Tibial artery (tissue), 4 donors: ENCODE data around the gene SHISA7.
A peak's percentile ranks its signal among the peaks of the same experiment; 100 is the strongest.

ENCODE experiments used
- DNase-seq, 2 donors: peaks; one replicate each; pipeline ENCODE4 v3.0.0-alpha.2; 2019
- H3K27ac ChIP-seq, 2 donors: fragments of 200-600 bp; sonication (generic) in 1 of 2; 1 replicate in 1 of 2; 2 replicates in 1 of 2; pipeline ENCODE4 v1.5.1; 2018 to 2019; ENCODE audit warnings: mild to moderate bottlenecking in 1 of 2
- H3K27me3 ChIP-seq, 2 donors: fragments of 200-600 bp; sonication (generic) in 1 of 2; one replicate each; pipeline versions ENCODE4 v1.5.1 to v1.6.0; 2016 to 2019
- H3K36me3 ChIP-seq, 3 donors: fragments of 200-600 bp; sonication (generic) in 2 of 3; one replicate each; pipeline ENCODE4 v1.5.1; 2016 to 2019; ENCODE audit warnings: mild to moderate bottlenecking in 2 of 3
- H3K4me1 ChIP-seq, 4 donors: fragments of 200-600 bp; sonication (generic) in 2 of 4; 1 replicate in 3 of 4; 2 replicates in 1 of 4; pipeline ENCODE4 v1.5.1; 2016 to 2019
- H3K4me3 ChIP-seq, 2 donors: fragments of 200-600 bp; sonication (generic) in 1 of 2; 1 replicate in 1 of 2; 2 replicates in 1 of 2; pipeline ENCODE4 v1.5.1; 2018 to 2019; ENCODE audit warnings: mild to moderate bottlenecking in 2 of 2
- H3K9me3 ChIP-seq, 3 donors: fragments of 200-600 bp; sonication (generic) in 1 of 3; one replicate each; pipeline ENCODE4 v1.5.1; 2016 to 2019
- CTCF ChIP-seq, 2 experiments: fragments of 200-600 bp in 1 of 2; fragments of 450-650 bp in 1 of 2; IDR thresholded peaks; one replicate each; pipeline ENCODE4 v1.5.1; 2017 to 2019; ENCODE audit warnings: antibody characterized with exemption in 2 of 2, mild to moderate bottlenecking in 1 of 2, moderate library complexity in 1 of 2
- intact Hi-C: fragments of 100-400 bp; cut with DNase I; formaldehyde crosslinking; loops from one replicate; pipeline ENCODE4 v1.15.0; 2023; ENCODE audit warnings: low total_unique reads

Gene SHISA7

GRCh38 chr19:55391702-55392615 is 51.1 kb downstream of the SHISA7 start:
- peaks cover 4 to 60% (median 37%) of the 10 kb centered on the region in 3 donors for H3K36me3 ChIP-seq
- H3K9me3 ChIP-seq: no peaks in the 10 kb centered on the region
- no peak for TF ChIP-seq CTCF (IDR thresholded peaks at IDR 0.05)
- no peak for DNase-seq
- no peaks in the 10 kb centered on the region for H3K27me3 ChIP-seq
- H3K27ac ChIP-seq: no peak overlapping the region
- peaks cover 0 to 35% (median 24%) of the 10 kb centered on the region in 4 donors for H3K4me1 ChIP-seq
- intact Hi-C loops: no loop called here
- H3K4me3 ChIP-seq: no peak overlapping the region

- H3K4me1 ChIP-seq: peaks cover 0 to 42% (median 30%) of the 10 kb centered on the region in 4 donors
- no peak for DNase-seq
- H3K27me3 ChIP-seq: no peaks in the 10 kb centered on the region
- H3K4me3 ChIP-seq: no peak overlapping the region
- no peak overlapping the region for H3K27ac ChIP-seq
- peaks cover 4 to 61% (median 37%) of the 10 kb centered on the region in 3 donors for H3K36me3 ChIP-seq
- no peak for TF ChIP-seq CTCF (IDR thresholded peaks at IDR 0.05)
- no peaks in the 10 kb centered on the region for H3K9me3 ChIP-seq
- intact Hi-C loops: no loop called here
Observed at GRCh38 chr19:55391191-55391670, 51.9 kb downstream of the SHISA7 start.

GRCh38 chr19:55390461-55390880 is 52.6 kb downstream of the SHISA7 start:
- Histone ChIP-seq H3K4me1 (peaks cover 0 to 42% (median 30%) of the 10 kb centered on the region in 4 donors), H3K27me3 (no peaks in the 10 kb centered on the region), H3K9me3 (no peaks in the 10 kb centered on the region), H3K36me3 (peaks cover 4 to 61% (median 37%) of the 10 kb centered on the region in 3 donors), H3K4me3 (no peak overlapping the region), H3K27ac (no peak overlapping the region)
- TF ChIP-seq CTCF (IDR thresholded peaks at IDR 0.05): no peak
- intact Hi-C loops: no loop called here
- DNase-seq: no peak

GRCh38 chr19:55389386-55390317 is 53.4 kb downstream of the SHISA7 start:
- no peak overlapping the region for H3K4me3 ChIP-seq
- no peaks in the 10 kb centered on the region for H3K9me3 ChIP-seq
- H3K4me1 ChIP-seq: peaks cover 0 to 47% (median 34%) of the 10 kb centered on the region in 4 donors
- no peaks in the 10 kb centered on the region for H3K27me3 ChIP-seq
- TF ChIP-seq CTCF (IDR thresholded peaks at IDR 0.05): no peak
- H3K36me3 ChIP-seq: peaks cover 4 to 61% (median 37%) of the 10 kb centered on the region in 3 donors
- no peak for DNase-seq
- no peak overlapping the region for H3K27ac ChIP-seq
- intact Hi-C loops: no loop called here

- H3K27ac ChIP-seq: no peak overlapping the region
- no peak for TF ChIP-seq CTCF (IDR thresholded peaks at IDR 0.05)
- no peak for DNase-seq
- H3K4me3 ChIP-seq: peak overlapping the region in 1 of 2 donors; percentile 93
- H3K36me3 ChIP-seq: peaks cover 4 to 60% (median 35%) of the 10 kb centered on the region in 3 donors
- peaks cover 0 to 59% (median 46%) of the 10 kb centered on the region in 4 donors for H3K4me1 ChIP-seq
- no peaks in the 10 kb centered on the region for H3K27me3 ChIP-seq
- no peaks in the 10 kb centered on the region for H3K9me3 ChIP-seq
- intact Hi-C loops: no loop called here
Observed at GRCh38 chr19:55387736-55388497, 55.2 kb downstream of the SHISA7 start.
